Measurements from ENCODE around the gene MNT. TPM values are rescaled to one million over a fixed set of nuclear protein-coding genes. Genes with fewer than 3 reads are reported as not detected.

Gene MNT
- total and polyA plus RNA-seq, 4 donors = 1.7 to 5.0 (median 2.6) TPM

DNA sequence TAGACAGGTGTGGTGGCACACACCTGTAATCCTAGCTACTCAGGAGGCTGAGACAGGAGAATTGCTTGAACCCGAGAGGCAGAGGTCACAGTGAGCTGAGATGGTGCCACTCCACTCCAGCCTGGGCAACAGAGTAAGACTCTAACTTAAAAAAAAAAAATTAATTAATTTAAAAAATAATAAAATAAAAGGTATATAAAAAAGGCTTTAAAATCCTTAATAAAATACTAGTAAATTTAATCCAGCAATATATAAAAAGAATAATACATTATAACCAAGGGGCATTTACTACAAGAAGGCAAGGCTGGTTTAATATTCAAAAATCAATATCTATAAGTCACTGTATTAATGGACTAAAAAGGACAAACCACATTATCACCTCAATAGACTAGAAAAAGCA lies 44.8 kb upstream of the MNT start:
- Histone ChIP-seq H3K27ac (ENCODE audit: low read depth in 1 of 2, low read length in 2 of 2) (no peak overlapping the region), H3K9me3 (ENCODE audit: control insufficient read depth in 4 of 4, low read length in 3 of 4) (no peaks in the 10 kb centered on the region), H3K4me3 (ENCODE audit: low read depth in 1 of 3, low read length in 3 of 3) (no peak overlapping the region), H3K4me1 (ENCODE audit: control insufficient read depth in 4 of 4, insufficient read depth in 4 of 4, low read length in 3 of 4) (no peaks in the 10 kb centered on the region), H3K27me3 (ENCODE audit: control insufficient read depth in 4 of 4, insufficient read depth in 4 of 4, low read length in 3 of 4) (no peaks in the 10 kb centered on the region), H3K9ac (ENCODE audit: low read depth in 1 of 2, low read length in 2 of 2) (no peak overlapping the region), H3K36me3 (ENCODE audit: control insufficient read depth in 4 of 4, insufficient read depth in 3 of 4, low read depth in 1 of 4, low read length in 3 of 4) (peaks cover 0 to 4% (median 0%) of the 10 kb centered on the region in 4 donors)
- no peak for TF ChIP-seq SP1 (IDR thresholded peaks at IDR 0.05)
- no peak for DNase-seq (ENCODE audit: low spot score)
- 100% methylated on average over 1 of the region's 1 CpG for WGBS

DNA sequence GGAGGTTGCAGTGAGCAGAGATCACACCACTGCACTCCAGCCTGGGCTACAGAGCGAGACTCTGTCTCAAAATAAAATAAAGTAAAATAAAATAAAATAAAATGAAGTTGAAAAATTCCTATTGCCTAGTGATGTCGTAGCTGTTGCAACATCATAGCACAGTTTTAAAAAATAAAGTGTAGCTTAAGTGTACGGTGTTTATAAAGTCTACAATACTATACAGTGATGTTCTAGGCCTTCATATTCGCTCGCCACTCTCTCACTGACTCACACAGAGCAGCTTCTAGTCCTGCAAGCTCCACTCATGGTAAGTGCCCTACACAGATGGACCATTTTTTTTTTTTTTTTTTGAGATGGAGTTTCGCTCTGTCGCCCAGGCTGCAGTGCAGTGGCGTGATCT lies 43.5 kb upstream of the MNT start:
- Histone ChIP-seq H3K36me3 (ENCODE audit: control insufficient read depth in 4 of 4, insufficient read depth in 3 of 4, low read depth in 1 of 4, low read length in 3 of 4) (peaks cover 0 to 4% (median under 1%) of the 10 kb centered on the region in 4 donors), H3K9ac (ENCODE audit: low read depth in 1 of 2, low read length in 2 of 2) (no peak overlapping the region), H3K27ac (ENCODE audit: low read depth in 1 of 2, low read length in 2 of 2) (no peak overlapping the region), H3K27me3 (ENCODE audit: control insufficient read depth in 4 of 4, insufficient read depth in 4 of 4, low read length in 3 of 4) (no peaks in the 10 kb centered on the region), H3K4me3 (ENCODE audit: low read depth in 1 of 3, low read length in 3 of 3) (no peak overlapping the region), H3K4me1 (ENCODE audit: control insufficient read depth in 4 of 4, insufficient read depth in 4 of 4, low read length in 3 of 4) (no peaks in the 10 kb centered on the region), H3K9me3 (ENCODE audit: control insufficient read depth in 4 of 4, low read length in 3 of 4) (no peaks in the 10 kb centered on the region)
- no peak for DNase-seq (ENCODE audit: low spot score)
- TF ChIP-seq ZBTB33 (IDR thresholded peaks at IDR 0.05) (no peak), YY1 (IDR thresholded peaks at IDR 0.05) (no peak), REST (IDR thresholded peaks at IDR 0.05) (no peak), RXRA (IDR thresholded peaks at IDR 0.05) (no peak), NR2F2 (IDR thresholded peaks at IDR 0.05) (no peak), SP1 (IDR thresholded peaks at IDR 0.05) (no peak)
- TF ChIP-seq, protein P1, sequence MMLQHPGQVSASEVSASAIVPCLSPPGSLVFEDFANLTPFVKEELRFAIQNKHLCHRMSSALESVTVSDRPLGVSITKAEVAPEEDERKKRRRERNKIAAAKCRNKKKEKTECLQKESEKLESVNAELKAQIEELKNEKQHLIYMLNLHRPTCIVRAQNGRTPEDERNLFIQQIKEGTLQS (IDR thresholded peaks at IDR 0.05) = no peak
- 96% methylated on average over 8 of the region's 8 CpGs for WGBS

GRCh38 chr17:2442166-2442565 lies 41.3 kb upstream of the MNT start:
- H3K9ac ChIP-seq (ENCODE audit: low read depth in 1 of 2, low read length in 2 of 2) = no peak overlapping the region
- 24% methylated on average over 3 of the region's 3 CpGs for WGBS
- H3K36me3 ChIP-seq (ENCODE audit: control insufficient read depth in 4 of 4, insufficient read depth in 3 of 4, low read depth in 1 of 4, low read length in 3 of 4) = peaks cover 3 to 13% (median 8%) of the 10 kb centered on the region in 4 donors
- no peaks in the 10 kb centered on the region for H3K4me1 ChIP-seq (ENCODE audit: control insufficient read depth in 4 of 4, insufficient read depth in 4 of 4, low read length in 3 of 4)
- no peak for DNase-seq (ENCODE audit: low spot score)
- H3K4me3 ChIP-seq (ENCODE audit: low read depth in 1 of 3, low read length in 3 of 3) = no peak overlapping the region
- H3K27me3 ChIP-seq (ENCODE audit: control insufficient read depth in 4 of 4, insufficient read depth in 4 of 4, low read length in 3 of 4) = no peaks in the 10 kb centered on the region
- H3K9me3 ChIP-seq (ENCODE audit: control insufficient read depth in 4 of 4, low read length in 3 of 4) = no peaks in the 10 kb centered on the region
- no peak overlapping the region for H3K27ac ChIP-seq (ENCODE audit: low read depth in 1 of 2, low read length in 2 of 2)
- no peak for TF ChIP-seq CTCF (IDR thresholded peaks at IDR 0.05; ENCODE audit: low read depth, low read length, missing input control)
- TF ChIP-seq HNF4A (conservative IDR thresholded peaks at IDR 0.05) = no peak
- no peak for TF ChIP-seq EGR1 (IDR thresholded peaks at IDR 0.05; ENCODE audit: low read depth in 2 of 2)
- TF ChIP-seq HNF4G (IDR thresholded peaks at IDR 0.05) = no peak
- TF ChIP-seq FOXA1 (IDR thresholded peaks at IDR 0.05) = no peak
- no peak for TF ChIP-seq JUND (IDR thresholded peaks at IDR 0.05)
- no peak for TF ChIP-seq RXRA (IDR thresholded peaks at IDR 0.05)
- TF ChIP-seq, protein P1 (IDR thresholded peaks at IDR 0.05) = no peak
- TF ChIP-seq, protein P2, sequence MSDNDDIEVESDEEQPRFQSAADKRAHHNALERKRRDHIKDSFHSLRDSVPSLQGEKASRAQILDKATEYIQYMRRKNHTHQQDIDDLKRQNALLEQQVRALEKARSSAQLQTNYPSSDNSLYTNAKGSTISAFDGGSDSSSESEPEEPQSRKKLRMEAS (IDR thresholded peaks at IDR 0.05) = no peak
- no peak for TF ChIP-seq NR2F2 (IDR thresholded peaks at IDR 0.05)
- no peak for TF ChIP-seq ZBTB33 (IDR thresholded peaks at IDR 0.05)

Measured in liver (tissue), 9 donors.